Measurements from ENCODE around the gene SOCS4.

GRCh38 chr14:55098561-55098898, 71.5 kb downstream of the SOCS4 start:
- TF ChIP-seq, protein P1, sequence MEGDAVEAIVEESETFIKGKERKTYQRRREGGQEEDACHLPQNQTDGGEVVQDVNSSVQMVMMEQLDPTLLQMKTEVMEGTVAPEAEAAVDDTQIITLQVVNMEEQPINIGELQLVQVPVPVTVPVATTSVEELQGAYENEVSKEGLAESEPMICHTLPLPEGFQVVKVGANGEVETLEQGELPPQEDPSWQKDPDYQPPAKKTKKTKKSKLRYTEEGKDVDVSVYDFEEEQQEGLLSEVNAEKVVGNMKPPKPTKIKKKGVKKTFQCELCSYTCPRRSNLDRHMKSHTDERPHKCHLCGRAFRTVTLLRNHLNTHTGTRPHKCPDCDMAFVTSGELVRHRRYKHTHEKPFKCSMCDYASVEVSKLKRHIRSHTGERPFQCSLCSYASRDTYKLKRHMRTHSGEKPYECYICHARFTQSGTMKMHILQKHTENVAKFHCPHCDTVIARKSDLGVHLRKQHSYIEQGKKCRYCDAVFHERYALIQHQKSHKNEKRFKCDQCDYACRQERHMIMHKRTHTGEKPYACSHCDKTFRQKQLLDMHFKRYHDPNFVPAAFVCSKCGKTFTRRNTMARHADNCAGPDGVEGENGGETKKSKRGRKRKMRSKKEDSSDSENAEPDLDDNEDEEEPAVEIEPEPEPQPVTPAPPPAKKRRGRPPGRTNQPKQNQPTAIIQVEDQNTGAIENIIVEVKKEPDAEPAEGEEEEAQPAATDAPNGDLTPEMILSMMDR (IDR thresholded peaks at IDR 0.05 in 4 of 5, conservative IDR thresholded peaks at IDR 0.05 in 1 of 5) = no peak
- no peak for TF ChIP-seq POLR2A (IDR thresholded peaks at IDR 0.05)
